ENCODE data around the gene PDLIM1. TPM values are rescaled to one million over a fixed set of nuclear protein-coding genes. Genes with fewer than 3 reads are reported as not detected.

Gene PDLIM1
- total and polyA plus RNA-seq, 2 experiments from 2014 or later = 111 to 233 TPM

- no peak for TF ChIP-seq ZNF462 (CRISPR knock-in tag; IDR thresholded peaks at IDR 0.05)
These were observed 34.5 kb downstream of the PDLIM1 start (continued) for GRCh38 chr10:95256268-95256667.

GRCh38 chr10:95254629-95255028 is 36.2 kb downstream of the PDLIM1 start:
- Histone ChIP-seq H3K27me3 (ENCODE audit: insufficient read depth) (no peaks in the 10 kb centered on the region), H3K4me2 (no peak overlapping the region), H3F3A (replicated peaks; ENCODE audit: low read depth) (no peaks in the 10 kb centered on the region), H3K9me2 (ENCODE audit: insufficient read depth) (no peaks in the 10 kb centered on the region), H2AFZ (no peak overlapping the region), H3K79me2 (replicated peaks; ENCODE audit: insufficient read depth) (peaks cover 57% of the 10 kb centered on the region), H3K27ac (ENCODE audit: low read depth) (no peak overlapping the region), H4K20me1 (replicated peaks; ENCODE audit: insufficient read depth) (no peaks in the 10 kb centered on the region; the same call in 1 of the 2 replicates), H3K36me3 (ENCODE audit: insufficient read depth) (peaks cover 23% of the 10 kb centered on the region; the same call in 1 of the 2 replicates), H3K4me3 (no peak overlapping the region), H3K4me1 (ENCODE audit: insufficient read depth) (peaks cover 9% of the 10 kb centered on the region)
- H3K27ac Mint-ChIP-seq = no peak overlapping the region
- H3K4me3 Mint-ChIP-seq = no peak overlapping the region
- DNase-seq (ENCODE audit: low spot score) (no peak), ATAC-seq (no peak)
- peaks cover 47% of the 10 kb centered on the region for H3K36me3 Mint-ChIP-seq (ENCODE audit: low read depth)
- no peaks in the 10 kb centered on the region for H3K27me3 Mint-ChIP-seq (ENCODE audit: insufficient read depth, low read depth, poor library complexity)
- H3K4me1 Mint-ChIP-seq = peaks cover 8% of the 10 kb centered on the region
- peaks cover 18% of the 10 kb centered on the region; the same call in 2 of the 3 replicates for H3K9me3 Mint-ChIP-seq
- TF ChIP-seq JUNB (IDR thresholded peaks at IDR 0.05; ENCODE audit: unreplicated experiment) (no peak), ETS1 (IDR thresholded peaks at IDR 0.05) (no peak), EZH2phosphoT487 (IDR thresholded peaks at IDR 0.05; ENCODE audit: unreplicated experiment) (no peak), EZH2 (IDR thresholded peaks at IDR 0.05; ENCODE audit: low read depth, unreplicated experiment) (no peak), STAT1 (IDR thresholded peaks at IDR 0.05; ENCODE audit: unreplicated experiment) (no peak), CTCF (conservative IDR thresholded peaks at IDR 0.05; ENCODE audit: low read depth in 2 of 2) (no peak), ZNF114 (CRISPR knock-in tag; IDR thresholded peaks at IDR 0.05) (no peak), CREB1 (CRISPR knock-in tag; IDR thresholded peaks at IDR 0.05; ENCODE audit: low read depth) (no peak), ZNF331 (CRISPR knock-in tag; IDR thresholded peaks at IDR 0.05; ENCODE audit: low read depth) (no peak)
